GM23248 (cell line): ENCODE data around the gene GALNT18.

Experiments used
- EZH2 ChIP-seq: fragments of 200-600 bp; sonication (generic); IDR thresholded peaks from 2 replicates; pipeline ENCODE4 v1.6.1; 2018; ENCODE audit warnings: antibody characterized with exemption, mild to moderate bottlenecking; ENCODE audit not compliant: insufficient read depth, poor library complexity, severe bottlenecking
- EZH2phosphoT487 ChIP-seq: fragments of 200-600 bp; sonication (generic); IDR thresholded peaks from 2 replicates; pipeline ENCODE4 v1.6.1; 2018; ENCODE audit warnings: antibody characterized with exemption, moderate library complexity, mild to moderate bottlenecking, low read depth; ENCODE audit not compliant: insufficient read depth

DNA sequence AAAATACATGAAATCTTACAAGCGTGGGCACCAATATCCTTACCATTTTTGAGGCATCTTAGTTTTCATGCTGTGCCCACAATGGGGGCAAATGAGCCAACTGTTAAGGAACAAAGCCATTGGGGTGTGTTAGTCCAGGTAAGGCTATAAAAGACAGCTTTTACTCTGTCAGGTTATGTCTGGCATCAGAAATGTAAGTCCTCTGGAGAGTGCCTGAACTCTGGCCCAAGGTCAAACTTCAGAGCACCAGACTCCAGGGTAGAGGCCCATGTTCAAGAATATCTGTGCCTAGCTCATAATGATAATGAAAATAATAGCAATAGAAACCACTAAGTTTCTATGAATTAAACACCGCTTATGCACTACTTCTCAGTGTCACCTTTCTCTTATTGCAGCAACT, 374.2 kb downstream of the GALNT18 start:
- TF ChIP-seq EZH2phosphoT487 (no peak), EZH2 (no peak)
